ENCODE results near the gene ENTPD1. TPM values are rescaled to one million over a fixed set of nuclear protein-coding genes. Genes with fewer than 3 reads are reported as not detected.

The ENTPD1 gene
- total and polyA plus RNA-seq, 10 of the 15 experiments (the other 5 are each of a cell fraction or from before 2014, with no cell fraction given), result 110 to 413 (median 161) TPM

DNA sequence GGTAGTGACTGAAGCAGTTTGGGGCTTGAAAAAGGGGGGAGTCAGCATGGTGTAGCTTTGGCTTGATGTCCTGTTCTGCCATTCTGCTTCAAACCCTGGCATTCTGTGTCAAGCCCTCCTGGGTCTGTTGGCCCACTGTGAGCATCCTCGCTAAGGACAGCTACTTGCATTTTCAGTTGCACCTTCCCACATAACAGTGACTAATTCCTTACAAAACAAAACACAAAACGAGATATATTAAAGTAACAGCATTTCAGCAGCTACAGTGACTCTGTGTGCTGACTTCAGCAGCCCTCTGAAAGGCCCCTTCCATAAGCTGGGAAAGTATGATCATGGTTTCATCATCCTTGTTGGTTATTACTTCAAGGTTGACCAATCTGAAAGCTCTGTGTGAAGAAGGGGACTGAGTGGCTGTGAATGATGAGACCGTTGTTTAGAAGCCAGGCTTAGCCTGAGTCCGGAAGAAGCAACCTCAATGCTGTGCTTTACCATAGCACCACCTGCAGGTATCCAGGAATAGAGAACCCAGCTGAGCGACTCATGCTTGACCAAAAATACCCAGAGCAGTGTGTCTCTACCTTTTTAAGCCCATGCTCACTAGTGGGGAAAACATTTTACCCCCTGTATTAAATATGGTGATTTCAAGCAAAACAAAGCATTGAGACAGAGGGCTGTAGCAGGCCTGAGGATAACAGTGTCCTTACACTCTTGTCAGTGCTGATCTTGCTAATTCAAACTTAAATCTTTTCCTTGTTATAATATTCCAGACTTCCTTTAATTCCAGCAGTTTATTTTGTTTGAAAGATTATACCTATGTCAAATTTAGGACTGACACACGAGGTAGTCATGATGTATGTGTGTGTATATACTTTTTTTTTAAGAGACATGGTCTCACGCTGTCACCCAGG is 109.2 kb downstream of the ENTPD1 start (continued):
- TF ChIP-seq, protein P1, sequence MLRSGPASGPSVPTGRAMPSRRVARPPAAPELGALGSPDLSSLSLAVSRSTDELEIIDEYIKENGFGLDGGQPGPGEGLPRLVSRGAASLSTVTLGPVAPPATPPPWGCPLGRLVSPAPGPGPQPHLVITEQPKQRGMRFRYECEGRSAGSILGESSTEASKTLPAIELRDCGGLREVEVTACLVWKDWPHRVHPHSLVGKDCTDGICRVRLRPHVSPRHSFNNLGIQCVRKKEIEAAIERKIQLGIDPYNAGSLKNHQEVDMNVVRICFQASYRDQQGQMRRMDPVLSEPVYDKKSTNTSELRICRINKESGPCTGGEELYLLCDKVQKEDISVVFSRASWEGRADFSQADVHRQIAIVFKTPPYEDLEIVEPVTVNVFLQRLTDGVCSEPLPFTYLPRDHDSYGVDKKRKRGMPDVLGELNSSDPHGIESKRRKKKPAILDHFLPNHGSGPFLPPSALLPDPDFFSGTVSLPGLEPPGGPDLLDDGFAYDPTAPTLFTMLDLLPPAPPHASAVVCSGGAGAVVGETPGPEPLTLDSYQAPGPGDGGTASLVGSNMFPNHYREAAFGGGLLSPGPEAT (IDR thresholded peaks at IDR 0.05; ENCODE audit: low read depth), result no peak
- TF ChIP-seq CBFB (IDR thresholded peaks at IDR 0.05; ENCODE audit: low read depth) (no peak), SMC3 (IDR thresholded peaks at IDR 0.05; ENCODE audit: borderline replicate concordance, low read length) (peak; percentile 73), IRF5 (IDR thresholded peaks at IDR 0.05; ENCODE audit: borderline replicate concordance) (no peak), ESRRA (IDR thresholded peaks at IDR 0.05; ENCODE audit: low read length) (no peak), MXI1 (IDR thresholded peaks at IDR 0.05; ENCODE audit: low read depth, low read length) (no peak), CBX3 (IDR thresholded peaks at IDR 0.05; ENCODE audit: borderline replicate concordance, low read depth) (no peak), BACH1 (IDR thresholded peaks at IDR 0.05; ENCODE audit: borderline replicate concordance) (no peak), PAX5 (IDR thresholded peaks at IDR 0.05; ENCODE audit: borderline replicate concordance, low read depth, low read length) (peak; percentile 66; the same call in 1 of the 2 replicates), TCF7 (IDR thresholded peaks at IDR 0.05; ENCODE audit: borderline replicate concordance) (no peak), WRNIP1 (IDR thresholded peaks at IDR 0.05; ENCODE audit: borderline replicate concordance, low read depth, low read length) (peak; percentile 93; the same call in 1 of the 2 replicates), BHLHE40 (IDR thresholded peaks at IDR 0.05; ENCODE audit: borderline replicate concordance in 1 of 2, low read depth in 2 of 2, low read length in 1 of 2) (no peak), BCLAF1 (IDR thresholded peaks at IDR 0.05) (no peak), TAF1 (IDR thresholded peaks at IDR 0.05; ENCODE audit: borderline replicate concordance, low read depth, low read length) (no peak), RUNX3 (IDR thresholded peaks at IDR 0.05; ENCODE audit: low read length) (peak; percentile 35; the same call in 1 of the 2 replicates), POLR2AphosphoS5 (IDR thresholded peaks at IDR 0.05; ENCODE audit: low read length) (no peak; the same call in 1 of the 2 replicates), DPF2 (IDR thresholded peaks at IDR 0.05) (no peak), POLR2AphosphoS2 (IDR thresholded peaks at IDR 0.05; ENCODE audit: low read depth, low read length) (peak; percentile 34; the same call in 1 of the 2 replicates), KAT2A (conservative IDR thresholded peaks at IDR 0.05; ENCODE audit: control insufficient read depth, low read depth, low read length) (no peak), NFYB (IDR thresholded peaks at IDR 0.05; ENCODE audit: insufficient read depth, low read depth, low read length) (no peak)
- TF ChIP-seq, protein P2, sequence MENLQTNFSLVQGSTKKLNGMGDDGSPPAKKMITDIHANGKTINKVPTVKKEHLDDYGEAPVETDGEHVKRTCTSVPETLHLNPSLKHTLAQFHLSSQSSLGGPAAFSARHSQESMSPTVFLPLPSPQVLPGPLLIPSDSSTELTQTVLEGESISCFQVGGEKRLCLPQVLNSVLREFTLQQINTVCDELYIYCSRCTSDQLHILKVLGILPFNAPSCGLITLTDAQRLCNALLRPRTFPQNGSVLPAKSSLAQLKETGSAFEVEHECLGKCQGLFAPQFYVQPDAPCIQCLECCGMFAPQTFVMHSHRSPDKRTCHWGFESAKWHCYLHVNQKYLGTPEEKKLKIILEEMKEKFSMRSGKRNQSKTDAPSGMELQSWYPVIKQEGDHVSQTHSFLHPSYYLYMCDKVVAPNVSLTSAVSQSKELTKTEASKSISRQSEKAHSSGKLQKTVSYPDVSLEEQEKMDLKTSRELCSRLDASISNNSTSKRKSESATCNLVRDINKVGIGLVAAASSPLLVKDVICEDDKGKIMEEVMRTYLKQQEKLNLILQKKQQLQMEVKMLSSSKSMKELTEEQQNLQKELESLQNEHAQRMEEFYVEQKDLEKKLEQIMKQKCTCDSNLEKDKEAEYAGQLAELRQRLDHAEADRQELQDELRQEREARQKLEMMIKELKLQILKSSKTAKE (IDR thresholded peaks at IDR 0.05; ENCODE audit: low read depth, poor library complexity, severe bottlenecking), result no peak
